Astrocyte of the cerebellum (primary cell): ENCODE measurements around the gene TSEN2.

Source experiments
- DNase-seq: peaks from one replicate; pipeline ENCODE4 v3.0.0-alpha.2; 2011; ENCODE audit warnings: low read depth
- H3K4me3 ChIP-seq: 2 replicates; pipeline ENCODE4 v1.5.1; 2011; ENCODE audit warnings: mild to moderate bottlenecking, low read depth, low read length, moderate library complexity
- in situ Hi-C: cut with HindIII; loops from 2 replicates; pipeline ENCODE4 v1.10.0; 2017; ENCODE audit warnings: low sequenced_read_pairs
- TF ChIP-seq, protein P1 (sequence below): IDR thresholded peaks from 2 replicates; pipeline ENCODE4 v1.5.1; 2012; ENCODE audit warnings: low read length, low read depth, moderate library complexity, mild to moderate bottlenecking; ENCODE audit errors: missing control alignments

Gene TSEN2

DNA sequence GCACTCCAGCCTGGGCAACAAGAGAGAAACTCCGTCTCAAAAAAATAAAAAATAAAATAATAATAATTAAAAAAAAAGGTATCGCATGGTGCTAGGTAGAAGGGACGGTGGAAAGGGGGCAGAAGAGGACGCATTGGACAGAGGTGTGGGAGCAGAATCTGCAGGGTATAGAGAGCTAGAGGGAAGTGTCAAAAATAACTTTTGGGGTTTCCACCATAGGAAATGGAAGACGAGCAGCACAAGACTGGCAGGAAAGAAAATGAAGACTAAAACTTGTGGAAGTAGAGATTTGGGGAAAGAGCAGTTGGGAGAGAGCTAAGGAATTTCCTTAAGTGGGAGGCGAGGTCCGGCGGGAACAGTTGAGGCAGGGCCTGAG, 72.0 kb downstream of the TSEN2 start:
- TF ChIP-seq, protein P1, sequence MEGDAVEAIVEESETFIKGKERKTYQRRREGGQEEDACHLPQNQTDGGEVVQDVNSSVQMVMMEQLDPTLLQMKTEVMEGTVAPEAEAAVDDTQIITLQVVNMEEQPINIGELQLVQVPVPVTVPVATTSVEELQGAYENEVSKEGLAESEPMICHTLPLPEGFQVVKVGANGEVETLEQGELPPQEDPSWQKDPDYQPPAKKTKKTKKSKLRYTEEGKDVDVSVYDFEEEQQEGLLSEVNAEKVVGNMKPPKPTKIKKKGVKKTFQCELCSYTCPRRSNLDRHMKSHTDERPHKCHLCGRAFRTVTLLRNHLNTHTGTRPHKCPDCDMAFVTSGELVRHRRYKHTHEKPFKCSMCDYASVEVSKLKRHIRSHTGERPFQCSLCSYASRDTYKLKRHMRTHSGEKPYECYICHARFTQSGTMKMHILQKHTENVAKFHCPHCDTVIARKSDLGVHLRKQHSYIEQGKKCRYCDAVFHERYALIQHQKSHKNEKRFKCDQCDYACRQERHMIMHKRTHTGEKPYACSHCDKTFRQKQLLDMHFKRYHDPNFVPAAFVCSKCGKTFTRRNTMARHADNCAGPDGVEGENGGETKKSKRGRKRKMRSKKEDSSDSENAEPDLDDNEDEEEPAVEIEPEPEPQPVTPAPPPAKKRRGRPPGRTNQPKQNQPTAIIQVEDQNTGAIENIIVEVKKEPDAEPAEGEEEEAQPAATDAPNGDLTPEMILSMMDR, result no peak
- no peak for DNase-seq
- in situ Hi-C loops, result no loop called here
- H3K4me3 ChIP-seq, result peak overlapping the region; percentile 84

DNA sequence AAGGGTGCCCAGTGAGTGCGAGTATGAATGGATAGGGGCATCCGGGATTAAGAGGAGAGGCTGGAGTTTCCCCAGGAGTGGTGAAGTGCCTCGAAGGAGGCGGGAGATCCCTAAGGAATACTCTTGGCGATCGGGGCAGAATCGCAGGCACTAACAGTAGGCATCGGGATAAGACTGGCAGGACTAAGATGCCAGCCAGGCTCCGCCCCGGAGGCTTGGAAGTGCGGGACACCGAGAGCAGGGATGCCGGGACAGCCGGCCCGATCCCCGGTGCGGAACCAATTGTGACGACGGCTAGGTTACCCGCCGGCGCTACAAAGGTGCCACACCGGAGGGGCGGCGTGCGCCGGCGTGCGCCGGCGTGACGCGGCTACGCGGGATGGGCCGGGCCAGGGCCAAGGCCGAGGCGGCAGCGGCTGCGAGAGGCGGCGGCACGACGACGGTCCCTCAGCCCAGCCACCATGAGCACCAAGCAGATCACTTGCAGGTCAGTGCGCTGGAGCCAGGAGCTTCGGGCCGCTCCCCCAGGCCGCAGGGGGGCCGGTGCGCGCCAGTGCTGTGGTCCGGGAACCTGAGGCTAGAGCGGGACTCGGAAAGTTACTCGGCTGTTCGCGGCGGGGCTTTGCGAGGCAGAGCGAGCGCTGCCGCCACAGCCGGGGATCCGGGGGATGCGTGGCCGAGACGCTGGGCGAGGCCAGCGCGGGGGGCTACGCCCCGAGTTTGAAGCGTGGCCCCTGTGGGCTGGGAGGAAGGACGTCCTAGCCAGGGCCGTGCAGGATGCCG, 72.6 kb downstream of the TSEN2 start, which contains the start of gene MKRN2:
Gene MKRN2 (plus strand): TSS at position 398 of the 783 bp plus-strand sequence. CDS start 64 bp downstream, at position 462.
- TF ChIP-seq, protein P1, result no peak
- H3K4me3 ChIP-seq, result peak within 1 kb of the TSS; percentile 84
- DNase-seq, result no peak
- in situ Hi-C loops, result no loop called here

DNA sequence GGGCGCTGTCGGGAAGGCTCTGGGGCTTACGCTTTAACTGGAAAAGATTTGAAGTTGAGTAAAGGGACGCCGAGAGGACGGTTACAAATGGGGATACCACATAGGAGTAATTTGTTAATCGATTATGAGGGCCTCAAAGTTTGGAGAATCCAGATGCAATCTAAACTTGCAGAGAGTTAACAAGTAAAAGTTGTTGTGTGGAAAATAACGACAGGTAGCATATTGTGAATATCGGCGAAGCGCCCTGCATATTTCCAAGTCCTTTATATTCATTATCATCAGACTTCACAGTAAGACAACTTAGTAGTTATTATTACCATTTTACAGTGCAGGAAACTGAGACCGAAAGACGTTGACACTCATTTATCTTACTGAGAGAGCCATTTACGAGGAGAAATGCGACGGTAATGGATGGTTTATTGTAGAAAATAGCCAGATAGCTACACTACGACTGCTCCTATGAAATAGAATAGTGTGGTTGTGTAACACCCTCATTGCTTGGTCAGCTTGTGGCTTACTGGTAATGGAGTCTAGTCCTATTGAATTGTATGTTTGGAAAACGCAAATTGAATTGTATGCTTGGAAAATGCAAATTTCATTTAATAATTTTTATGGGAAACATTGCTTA, 73.3 kb downstream of the TSEN2 start:
- no peak for DNase-seq
- peak overlapping the region; percentile 84 for H3K4me3 ChIP-seq
- TF ChIP-seq, protein P1, result no peak
- in situ Hi-C loops, result no loop called here

DNA sequence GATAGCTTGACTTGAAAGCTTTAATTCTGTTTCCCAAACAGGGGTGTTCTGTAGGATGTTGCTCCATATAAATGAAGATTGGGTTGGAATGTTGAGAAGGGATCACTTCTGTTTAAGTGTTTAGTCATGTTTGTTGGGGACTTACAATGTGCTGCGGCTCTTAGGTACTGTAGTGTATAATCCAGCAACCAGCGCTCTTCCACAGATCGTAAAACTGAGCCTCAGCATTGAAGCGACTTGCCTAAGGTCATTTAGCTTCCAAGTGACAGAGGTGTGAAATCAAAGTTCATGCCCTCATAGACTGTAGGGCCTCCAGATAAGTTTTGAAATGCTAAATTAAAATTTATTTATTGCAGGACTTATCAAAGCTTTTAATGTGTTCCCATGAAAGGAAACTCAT, 74.4 kb downstream of the TSEN2 start:
- in situ Hi-C loops, result no loop called here
- no peak for DNase-seq
- TF ChIP-seq, protein P1, result no peak
- H3K4me3 ChIP-seq, result no peak overlapping the region

DNA sequence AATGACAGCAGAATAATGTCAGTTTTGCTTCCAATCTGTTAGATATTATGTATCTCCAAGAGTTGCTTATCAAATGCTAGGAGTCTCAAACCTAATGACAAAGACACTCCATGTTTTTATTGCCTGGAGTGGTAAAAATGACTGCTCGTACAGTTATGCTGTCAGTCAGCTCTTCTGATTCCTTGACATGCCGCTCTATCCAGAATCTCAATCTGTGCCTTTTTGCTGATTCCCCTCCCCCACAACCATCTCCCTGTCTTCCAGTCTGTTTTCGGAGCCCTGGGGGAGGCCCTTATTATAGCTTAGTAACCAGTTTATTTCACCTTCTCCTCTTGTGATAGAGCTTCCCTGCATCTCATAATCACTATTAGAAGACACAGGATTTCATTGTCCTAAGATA, 75.2 kb downstream of the TSEN2 start:
- no peak overlapping the region for H3K4me3 ChIP-seq
- in situ Hi-C loops, result no loop called here
- TF ChIP-seq, protein P1, result no peak
- no peak for DNase-seq

DNA sequence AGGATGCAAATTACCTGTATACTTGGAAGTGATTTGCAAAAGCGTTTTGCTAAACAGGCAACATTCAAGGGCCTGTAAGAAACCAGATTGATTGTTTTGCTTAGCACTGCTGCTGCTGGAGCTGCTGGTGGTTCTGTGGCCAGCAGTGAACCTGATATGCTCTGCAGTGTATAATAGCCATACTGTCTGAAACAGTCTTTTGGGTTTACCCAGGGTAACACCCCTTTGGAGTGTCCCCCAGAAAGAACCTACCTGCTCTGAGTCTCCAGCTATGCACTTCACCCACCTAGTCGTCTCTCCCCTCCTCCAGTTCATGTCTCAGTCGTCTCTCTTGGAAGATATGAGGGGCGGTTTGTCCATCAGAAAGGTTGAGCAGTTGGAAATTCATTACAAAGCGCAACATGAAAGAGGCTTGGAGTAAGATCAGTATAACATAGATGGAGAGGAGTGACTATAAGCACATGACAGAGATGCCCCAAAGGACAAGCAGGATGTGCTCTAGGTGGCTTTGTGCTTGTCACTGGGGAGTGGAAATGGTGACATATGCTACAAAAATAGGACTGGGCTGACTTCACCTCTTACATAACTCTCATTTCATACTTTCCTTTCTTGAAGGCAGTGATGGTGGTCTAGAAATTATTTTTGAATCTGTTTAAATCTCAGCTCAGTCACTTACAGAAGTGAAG, 76.4 kb downstream of the TSEN2 start:
- TF ChIP-seq, protein P1, result no peak
- in situ Hi-C loops, result no loop called here
- no peak for DNase-seq

More for the DNA sequence above, 76.4 kb downstream of the TSEN2 start:
- H3K4me3 ChIP-seq, result no peak overlapping the region
